Measurements from ENCODE around the gene CHST9. TPM values are rescaled to one million over a fixed set of nuclear protein-coding genes. Genes with fewer than 3 reads are reported as not detected.

Gene CHST9
- total RNA-seq, 1 donor from 2014 or later = 0.32 TPM

DNA sequence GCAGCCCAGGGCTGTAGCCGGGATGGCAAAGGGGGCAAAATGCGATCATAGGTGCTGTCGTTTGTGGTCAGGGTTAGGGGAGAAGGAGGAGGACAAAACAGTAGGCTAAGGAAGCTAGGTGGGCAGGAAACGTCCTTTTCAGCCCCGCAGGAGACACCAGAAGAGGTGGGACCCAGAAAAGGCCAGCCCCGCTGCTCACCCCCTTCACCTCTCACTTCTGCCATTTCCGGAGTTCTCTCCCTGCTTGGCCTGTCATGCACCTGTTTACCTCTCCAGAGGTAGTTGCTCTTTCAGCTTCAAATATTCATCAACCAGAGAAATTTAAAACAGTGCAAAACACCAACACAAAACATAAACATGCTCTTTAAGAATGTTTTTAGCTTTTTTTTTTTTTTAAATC lies 320.4 kb downstream of the CHST9 start:
- Mint-ChIP-seq H3K27me3 (ENCODE audit: unreplicated experiment) (peaks cover 45% of the 10 kb centered on the region), H3K4me3 (ENCODE audit: unreplicated experiment) (no peak overlapping the region), H3K36me3 (ENCODE audit: unreplicated experiment) (no peaks in the 10 kb centered on the region), H3K9me3 (ENCODE audit: unreplicated experiment) (no peaks in the 10 kb centered on the region), H3K27ac (ENCODE audit: unreplicated experiment) (no peak overlapping the region), H3K4me1 (ENCODE audit: unreplicated experiment) (no peaks in the 10 kb centered on the region)
- TF ChIP-seq, protein P1, sequence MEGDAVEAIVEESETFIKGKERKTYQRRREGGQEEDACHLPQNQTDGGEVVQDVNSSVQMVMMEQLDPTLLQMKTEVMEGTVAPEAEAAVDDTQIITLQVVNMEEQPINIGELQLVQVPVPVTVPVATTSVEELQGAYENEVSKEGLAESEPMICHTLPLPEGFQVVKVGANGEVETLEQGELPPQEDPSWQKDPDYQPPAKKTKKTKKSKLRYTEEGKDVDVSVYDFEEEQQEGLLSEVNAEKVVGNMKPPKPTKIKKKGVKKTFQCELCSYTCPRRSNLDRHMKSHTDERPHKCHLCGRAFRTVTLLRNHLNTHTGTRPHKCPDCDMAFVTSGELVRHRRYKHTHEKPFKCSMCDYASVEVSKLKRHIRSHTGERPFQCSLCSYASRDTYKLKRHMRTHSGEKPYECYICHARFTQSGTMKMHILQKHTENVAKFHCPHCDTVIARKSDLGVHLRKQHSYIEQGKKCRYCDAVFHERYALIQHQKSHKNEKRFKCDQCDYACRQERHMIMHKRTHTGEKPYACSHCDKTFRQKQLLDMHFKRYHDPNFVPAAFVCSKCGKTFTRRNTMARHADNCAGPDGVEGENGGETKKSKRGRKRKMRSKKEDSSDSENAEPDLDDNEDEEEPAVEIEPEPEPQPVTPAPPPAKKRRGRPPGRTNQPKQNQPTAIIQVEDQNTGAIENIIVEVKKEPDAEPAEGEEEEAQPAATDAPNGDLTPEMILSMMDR (IDR thresholded peaks at IDR 0.05) = no peak
- DNase-seq (ENCODE audit: extremely low spot score, unreplicated experiment) = no peak

DNA sequence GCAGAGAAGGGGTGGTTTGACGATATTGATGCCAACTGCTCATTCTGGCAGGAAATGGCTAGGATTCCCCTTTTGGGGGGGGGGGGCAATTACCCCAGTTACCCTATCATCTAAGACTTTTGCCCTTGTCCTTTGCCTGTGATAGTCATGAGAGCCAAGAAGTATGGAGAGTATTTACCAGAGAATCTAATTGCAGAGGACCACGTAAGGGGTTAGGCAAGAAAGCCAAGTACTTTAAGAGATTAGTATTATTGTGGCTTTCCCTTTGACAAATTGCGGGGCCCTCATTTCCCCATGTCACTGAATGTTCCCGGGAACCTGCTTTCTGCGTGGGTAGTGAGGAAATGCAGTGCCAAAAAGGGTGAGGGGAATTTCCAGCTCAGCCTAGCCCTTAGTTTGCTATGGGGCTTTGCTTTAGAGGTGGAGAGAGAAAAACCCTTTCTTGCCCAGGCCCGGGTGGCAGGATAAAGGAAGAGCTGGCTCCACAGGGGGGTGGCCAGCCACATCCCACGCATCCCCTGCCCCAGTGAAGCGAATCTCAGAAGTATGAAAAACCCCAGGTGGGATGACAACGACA lies 321.1 kb downstream of the CHST9 start:
- Mint-ChIP-seq H3K27me3 (ENCODE audit: unreplicated experiment) (peaks cover 45% of the 10 kb centered on the region), H3K9me3 (ENCODE audit: unreplicated experiment) (no peaks in the 10 kb centered on the region), H3K36me3 (ENCODE audit: unreplicated experiment) (no peaks in the 10 kb centered on the region), H3K4me3 (ENCODE audit: unreplicated experiment) (no peak overlapping the region), H3K4me1 (ENCODE audit: unreplicated experiment) (no peaks in the 10 kb centered on the region), H3K27ac (ENCODE audit: unreplicated experiment) (no peak overlapping the region)
- DNase-seq (ENCODE audit: extremely low spot score, unreplicated experiment) = no peak
- TF ChIP-seq, protein P1 (IDR thresholded peaks at IDR 0.05) = no peak

DNA sequence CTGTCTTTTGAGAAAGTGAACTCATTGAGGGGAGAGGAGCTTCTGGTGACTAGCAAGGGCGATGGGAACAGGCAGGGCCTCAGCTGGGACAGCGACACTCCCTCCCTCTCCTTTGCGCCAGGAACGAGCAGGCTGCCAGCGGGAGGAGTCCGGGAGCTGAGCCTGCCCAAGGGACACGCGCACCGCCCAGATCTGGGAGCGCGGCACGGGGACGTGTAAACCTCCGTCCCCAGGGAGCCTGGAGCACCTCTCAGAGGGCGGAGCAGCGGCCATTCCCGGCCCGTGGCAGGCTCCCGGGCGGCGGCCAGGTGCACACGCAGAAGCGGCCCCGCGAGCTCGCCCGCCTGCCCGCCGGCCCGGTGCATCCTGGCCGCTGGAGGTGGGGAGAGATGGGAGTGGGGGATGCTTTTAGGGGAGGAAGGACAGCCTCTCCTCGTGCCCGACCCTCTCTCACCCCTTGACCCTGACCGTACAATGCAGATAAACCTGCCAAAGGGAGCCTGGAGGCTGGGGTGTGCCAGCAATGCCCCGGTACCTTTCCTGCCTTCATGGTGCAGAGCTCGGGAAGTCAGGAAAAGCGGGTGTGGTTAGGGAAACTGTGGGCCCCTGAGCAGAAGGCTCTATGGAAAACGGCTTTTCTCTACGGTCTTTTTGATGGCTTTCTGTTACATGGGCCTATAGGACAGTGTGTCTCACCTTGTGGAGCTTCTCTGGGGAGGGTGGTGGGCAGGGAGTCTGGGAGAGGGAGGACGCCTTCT lies 321.8 kb downstream of the CHST9 start:
- no peaks in the 10 kb centered on the region for H3K9me3 Mint-ChIP-seq (ENCODE audit: unreplicated experiment)
- H3K27me3 Mint-ChIP-seq (ENCODE audit: unreplicated experiment) = peaks cover 45% of the 10 kb centered on the region
- TF ChIP-seq, protein P1 (IDR thresholded peaks at IDR 0.05) = no peak
- H3K4me1 Mint-ChIP-seq (ENCODE audit: unreplicated experiment) = no peaks in the 10 kb centered on the region
- H3K27ac Mint-ChIP-seq (ENCODE audit: unreplicated experiment) = no peak overlapping the region
- no peaks in the 10 kb centered on the region for H3K36me3 Mint-ChIP-seq (ENCODE audit: unreplicated experiment)
- DNase-seq (ENCODE audit: extremely low spot score, unreplicated experiment) = no peak
- H3K4me3 Mint-ChIP-seq (ENCODE audit: unreplicated experiment) = no peak overlapping the region

DNA sequence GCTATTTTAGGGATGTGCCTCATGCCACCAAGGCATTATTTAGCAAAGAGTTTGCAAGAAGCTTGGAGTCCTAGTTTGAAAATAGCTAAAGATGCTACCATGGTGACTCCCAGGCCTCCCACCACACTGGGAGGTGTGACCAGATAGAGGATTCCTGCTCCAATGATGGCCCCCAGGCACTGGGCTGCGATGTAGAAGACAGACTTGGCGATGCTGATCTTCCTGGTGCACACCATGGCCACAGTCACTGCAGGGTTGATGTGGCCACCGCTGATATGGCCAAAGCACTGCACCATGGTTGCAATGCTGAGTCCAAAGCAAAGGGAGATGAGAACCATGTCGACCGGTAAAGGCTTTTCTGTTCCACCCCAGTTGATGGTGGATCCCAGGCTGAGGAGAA lies 323.0 kb downstream of the CHST9 start:
- TF ChIP-seq, protein P1 (IDR thresholded peaks at IDR 0.05) = no peak
- peaks cover 45% of the 10 kb centered on the region for H3K27me3 Mint-ChIP-seq (ENCODE audit: unreplicated experiment)
- H3K36me3 Mint-ChIP-seq (ENCODE audit: unreplicated experiment) = no peaks in the 10 kb centered on the region
- no peaks in the 10 kb centered on the region for H3K4me1 Mint-ChIP-seq (ENCODE audit: unreplicated experiment)
- DNase-seq (ENCODE audit: extremely low spot score, unreplicated experiment) = no peak
- H3K9me3 Mint-ChIP-seq (ENCODE audit: unreplicated experiment) = no peaks in the 10 kb centered on the region
- no peak overlapping the region for H3K27ac Mint-ChIP-seq (ENCODE audit: unreplicated experiment)
- H3K4me3 Mint-ChIP-seq (ENCODE audit: unreplicated experiment) = no peak overlapping the region

Data from osteocyte (in vitro differentiated cells).